Right lobe of liver (tissue), 6 donors: ENCODE data around the gene CHCHD5. TPM values are rescaled to one million over a fixed set of nuclear protein-coding genes. Genes with fewer than 3 reads are reported as not detected.
A peak's percentile ranks its signal among the peaks of the same experiment; 100 is the strongest.

Experiments
- ATAC-seq, 4 donors: fragments of 200-7000 bp; cut with Tn5 transposase; one replicate each; pipeline ENCODE4 v1.9.1; 2020; ENCODE audit warnings: mild to moderate bottlenecking in 4 of 4, moderate library complexity in 4 of 4
- DNase-seq, 3 donors: peaks; one replicate each; pipeline ENCODE4 v3.0.0-alpha.2; 2020
- H3K27ac ChIP-seq, 3 donors: fragments of 200-600 bp; one replicate each; pipeline ENCODE4 v1.8.0; 2022
- H3K27me3 ChIP-seq, 2 donors: fragments of 200-600 bp; one replicate each; pipeline ENCODE4 v1.8.0; 2022
- H3K36me3 ChIP-seq, 4 donors: fragments of 200-600 bp; sonication (generic) in 1 of 4; one replicate each; pipeline versions ENCODE4 v1.5.1 to v1.8.0; 2017 to 2022; ENCODE audit warnings: control low read depth in 1 of 4
- H3K4me1 ChIP-seq, 4 donors: fragments of 200-600 bp; sonication (generic) in 1 of 4; one replicate each; pipeline versions ENCODE4 v1.5.1 to v1.8.0; 2017 to 2022; ENCODE audit warnings: control low read depth in 1 of 4
- H3K4me3 ChIP-seq, 3 donors: fragments of 200-600 bp; one replicate each; pipeline ENCODE4 v1.8.0; 2022
- H3K9me3 ChIP-seq, 4 donors: fragments of 200-600 bp; sonication (generic) in 1 of 4; one replicate each; pipeline versions ENCODE4 v1.5.1 to v1.8.0; 2017 to 2022; ENCODE audit warnings: control low read depth in 1 of 4
- POLR2A ChIP-seq: fragments of 450-650 bp; IDR thresholded peaks from one replicate; pipeline ENCODE4 v1.6.1; 2017; ENCODE audit warnings: antibody characterized with exemption, mild to moderate bottlenecking
- WGBS: methylation state at CpG from one replicate; pipeline ENCODE4 v1.1.6; 2018; ENCODE audit warnings: low coverage, low lambda C conversion rate; ENCODE audit not compliant: insufficient coverage; ENCODE audit errors: missing lambda C conversion rate; 5-methylcytosine and 5-hydroxymethylcytosine counted together
- intact Hi-C, 2 donors: fragments of 100-400 bp; cut with DNase I; formaldehyde crosslinking; loops; one replicate each; pipeline versions ENCODE4 v1.11.2 to v1.14.1; 2022
- total RNA-seq, 6 experiments: library from RNA; depleted of rRNA in 2 of 6; stranded (reverse); fragments of >200 nt in 2 of 6; fragmentation: NEBNext Ultra II Directional in 3 of 6; extraction: Animal tissue kit (Norgen Biotek cat#: 25700) in 3 of 6; gene quantifications; one replicate each; pipeline versions ENCODE4 v1.1.0 to v1.2.4, GENCODE V29; 2016 to 2023
- TF ChIP-seq, protein P1 (sequence below), 4 donors: fragments of 200-600 bp in 3 of 4; fragments of 450-650 bp in 1 of 4; IDR thresholded peaks; one replicate each; pipeline versions ENCODE4 v1.5.1 to v1.8.0; 2016 to 2022; ENCODE audit warnings: antibody characterized with exemption in 4 of 4, mild to moderate bottlenecking in 2 of 4
- donor health status: DM: no; HTN: yes; CAD: no.
- donor health status: DM: no; HTN: no; CAD: no.
- donor health status: DM: no; HTN: no; CAD: no.
- donor health status: DM: no; HTN: yes; CAD: no.
- donor health status: DM: no; HTN: yes; CAD: no.

CHCHD5 gene
- total RNA-seq, 6 experiments from 2014 or later, result 15.1 to 29.5 (median 18.7) TPM

DNA sequence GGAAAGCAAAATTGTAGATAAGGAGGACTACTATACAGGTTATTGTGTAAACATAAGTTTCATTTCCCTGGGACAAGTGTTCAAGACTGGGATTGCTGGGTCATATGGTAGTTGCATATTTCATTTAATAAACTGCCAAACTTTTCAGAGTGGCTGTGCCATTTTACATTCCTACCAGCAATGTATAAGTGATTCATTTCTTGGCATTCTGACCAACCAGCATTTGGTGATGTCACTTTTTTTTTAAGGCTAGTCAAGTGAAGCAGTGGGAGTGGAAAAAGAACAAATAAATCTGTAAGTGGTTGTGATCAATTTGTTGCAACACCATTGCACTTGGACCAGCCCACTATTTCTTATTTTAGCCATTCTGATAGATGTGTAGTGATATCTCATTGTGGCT is 5.2 kb upstream of the CHCHD5 start:
- intact Hi-C loops, result loop anchor here in 1 of 2 donors (10.0 kb wide), 1 partner anchor 94 kb away; the partner anchor contains the start of gene TTL
- H3K4me3 ChIP-seq, result no peak overlapping the region
- ATAC-seq, result peak in 1 of 4 donors; percentile 5
- TF ChIP-seq POLR2A, result no peak
- TF ChIP-seq, protein P1, sequence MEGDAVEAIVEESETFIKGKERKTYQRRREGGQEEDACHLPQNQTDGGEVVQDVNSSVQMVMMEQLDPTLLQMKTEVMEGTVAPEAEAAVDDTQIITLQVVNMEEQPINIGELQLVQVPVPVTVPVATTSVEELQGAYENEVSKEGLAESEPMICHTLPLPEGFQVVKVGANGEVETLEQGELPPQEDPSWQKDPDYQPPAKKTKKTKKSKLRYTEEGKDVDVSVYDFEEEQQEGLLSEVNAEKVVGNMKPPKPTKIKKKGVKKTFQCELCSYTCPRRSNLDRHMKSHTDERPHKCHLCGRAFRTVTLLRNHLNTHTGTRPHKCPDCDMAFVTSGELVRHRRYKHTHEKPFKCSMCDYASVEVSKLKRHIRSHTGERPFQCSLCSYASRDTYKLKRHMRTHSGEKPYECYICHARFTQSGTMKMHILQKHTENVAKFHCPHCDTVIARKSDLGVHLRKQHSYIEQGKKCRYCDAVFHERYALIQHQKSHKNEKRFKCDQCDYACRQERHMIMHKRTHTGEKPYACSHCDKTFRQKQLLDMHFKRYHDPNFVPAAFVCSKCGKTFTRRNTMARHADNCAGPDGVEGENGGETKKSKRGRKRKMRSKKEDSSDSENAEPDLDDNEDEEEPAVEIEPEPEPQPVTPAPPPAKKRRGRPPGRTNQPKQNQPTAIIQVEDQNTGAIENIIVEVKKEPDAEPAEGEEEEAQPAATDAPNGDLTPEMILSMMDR (IDR thresholded peaks at IDR 0.05), result no peak
- peaks cover 0 to 18% (median 10%) of the 10 kb centered on the region in 4 donors for H3K36me3 ChIP-seq
- peaks cover 0 to 6% (median 0%) of the 10 kb centered on the region in 4 donors for H3K4me1 ChIP-seq
- H3K9me3 ChIP-seq, result no peaks in the 10 kb centered on the region
- DNase-seq, result no peak
- H3K27me3 ChIP-seq, result no peaks in the 10 kb centered on the region
- H3K27ac ChIP-seq, result no peak overlapping the region

DNA sequence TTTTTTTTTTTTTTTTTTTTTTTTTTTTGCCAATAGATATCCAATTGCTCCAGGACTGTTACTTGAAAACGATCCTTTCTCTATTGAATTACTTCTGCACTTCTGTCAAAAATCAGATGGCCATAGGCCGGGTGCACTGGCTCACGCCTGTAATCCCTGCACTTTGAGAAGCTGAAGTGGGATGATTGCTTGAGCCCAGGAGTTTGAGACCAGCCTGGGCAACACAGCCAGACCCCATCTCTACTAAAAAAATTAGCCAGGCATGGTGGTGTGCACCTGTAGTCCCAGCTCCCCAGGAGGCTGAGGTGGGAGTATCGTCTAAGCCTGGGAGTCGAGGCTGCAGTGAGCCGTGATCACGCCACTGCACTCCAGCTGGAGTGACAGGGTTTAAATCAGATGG is 4.3 kb upstream of the CHCHD5 start:
- 98% methylated on average over 5 of the region's 7 CpGs for WGBS
- ATAC-seq (no peak), DNase-seq (no peak)
- intact Hi-C loops, result no loop called here
- Histone ChIP-seq H3K27ac (no peak overlapping the region), H3K4me1 (peaks cover 0 to 9% (median 0%) of the 10 kb centered on the region in 4 donors), H3K27me3 (no peaks in the 10 kb centered on the region), H3K36me3 (peaks cover 0 to 10% (median 4%) of the 10 kb centered on the region in 4 donors), H3K9me3 (no peaks in the 10 kb centered on the region), H3K4me3 (no peak overlapping the region)
- TF ChIP-seq POLR2A, result no peak
- TF ChIP-seq, protein P1 (IDR thresholded peaks at IDR 0.05), result no peak

DNA sequence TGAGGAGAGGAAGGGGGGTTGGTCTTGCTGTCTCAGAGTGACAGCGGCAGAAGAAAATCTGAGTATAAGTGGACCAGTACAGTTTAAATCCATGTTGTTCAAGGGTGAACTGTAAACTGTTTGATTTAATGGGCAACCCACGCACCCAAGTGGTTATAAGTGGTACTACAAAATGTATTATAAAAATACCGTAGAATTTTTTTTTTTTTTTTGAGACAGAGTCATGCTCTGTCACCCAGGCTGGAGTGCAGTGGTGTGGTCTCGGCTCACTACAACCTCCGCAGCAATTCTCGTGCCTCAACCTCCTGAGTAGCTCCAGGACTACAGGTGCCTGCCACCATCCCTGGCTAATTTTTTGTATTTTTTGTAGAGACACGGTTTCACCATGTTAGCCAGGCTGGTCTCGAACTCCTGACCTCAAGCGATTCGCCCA is 2.1 kb upstream of the CHCHD5 start:
- no peak overlapping the region for H3K4me3 ChIP-seq
- peaks cover 0 to 13% (median 0%) of the 10 kb centered on the region in 4 donors for H3K4me1 ChIP-seq
- WGBS, result 35% methylated on average over 10 of the region's 10 CpGs
- no peaks in the 10 kb centered on the region for H3K36me3 ChIP-seq
- TF ChIP-seq, protein P1 (IDR thresholded peaks at IDR 0.05), result peak; percentile 54 to 64 (median 62)
- no peak for TF ChIP-seq POLR2A
- DNase-seq (no peak), ATAC-seq (peak; percentile 1 to 26 (median 12))
- H3K9me3 ChIP-seq, result no peaks in the 10 kb centered on the region
- H3K27ac ChIP-seq, result no peak overlapping the region
- intact Hi-C loops, result no loop called here
- H3K27me3 ChIP-seq, result no peaks in the 10 kb centered on the region

DNA sequence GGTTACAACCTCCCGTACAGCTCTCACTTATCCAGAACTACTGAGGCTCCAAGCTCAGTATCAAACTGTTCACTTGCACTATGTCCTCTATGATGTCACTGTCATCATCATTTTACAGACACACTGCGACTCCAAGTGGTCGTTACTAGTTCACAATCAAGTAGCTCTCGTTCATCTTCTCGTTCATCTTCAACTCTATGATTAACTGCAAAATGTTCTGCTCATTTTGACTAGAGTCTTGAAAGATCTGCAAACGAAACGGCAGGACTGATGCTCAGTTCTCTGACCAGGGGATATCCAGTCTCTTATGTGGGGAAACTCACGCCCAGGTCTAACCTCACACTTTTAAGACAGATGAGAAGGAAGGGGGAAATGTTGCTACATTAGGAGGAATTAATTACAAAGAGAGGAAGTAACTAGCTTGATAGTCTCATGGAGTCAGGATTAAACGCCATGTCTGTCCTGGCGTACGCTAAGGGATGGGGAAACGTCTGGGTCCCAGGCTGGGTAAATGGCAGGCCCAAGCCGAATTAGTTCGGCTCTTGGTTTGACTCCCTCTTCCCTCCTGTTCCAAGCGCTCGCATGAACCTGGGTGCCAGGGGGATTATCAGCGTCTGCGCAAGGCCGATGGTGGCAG is 794 bp upstream of the CHCHD5 start:
- DNase-seq (no peak), ATAC-seq (peak; percentile 2 to 5 (median 2))
- H3K27ac ChIP-seq, result peak overlapping the region; percentile 76 to 91 (median 85)
- TF ChIP-seq, protein P1 (IDR thresholded peaks at IDR 0.05), result no peak
- no peak for TF ChIP-seq POLR2A
- H3K9me3 ChIP-seq, result no peaks in the 10 kb centered on the region
- WGBS, result 53% methylated on average over 10 of the region's 19 CpGs
- H3K27me3 ChIP-seq, result no peaks in the 10 kb centered on the region
- peaks cover 0 to 13% (median 0%) of the 10 kb centered on the region in 4 donors for H3K4me1 ChIP-seq
- intact Hi-C loops, result no loop called here
- peak overlapping the region; percentile 65 to 89 (median 79) for H3K4me3 ChIP-seq
- no peaks in the 10 kb centered on the region for H3K36me3 ChIP-seq
